HG02623 (cell line): ENCODE data around the gene AHI1.
"Not testable (repeated sequence)": the region's sequence is repeated elsewhere in the genome, so short reads cannot be mapped to it uniquely, and the experiment has no call there.

ENCODE experiments used
- ATAC-seq: cut with Tn5 transposase; IDR thresholded peaks from one replicate; pipeline ENCODE4 v1.9.1; 2021; ENCODE audit warnings: moderate library complexity; ENCODE audit not compliant: unreplicated experiment

AHI1 gene

DNA sequence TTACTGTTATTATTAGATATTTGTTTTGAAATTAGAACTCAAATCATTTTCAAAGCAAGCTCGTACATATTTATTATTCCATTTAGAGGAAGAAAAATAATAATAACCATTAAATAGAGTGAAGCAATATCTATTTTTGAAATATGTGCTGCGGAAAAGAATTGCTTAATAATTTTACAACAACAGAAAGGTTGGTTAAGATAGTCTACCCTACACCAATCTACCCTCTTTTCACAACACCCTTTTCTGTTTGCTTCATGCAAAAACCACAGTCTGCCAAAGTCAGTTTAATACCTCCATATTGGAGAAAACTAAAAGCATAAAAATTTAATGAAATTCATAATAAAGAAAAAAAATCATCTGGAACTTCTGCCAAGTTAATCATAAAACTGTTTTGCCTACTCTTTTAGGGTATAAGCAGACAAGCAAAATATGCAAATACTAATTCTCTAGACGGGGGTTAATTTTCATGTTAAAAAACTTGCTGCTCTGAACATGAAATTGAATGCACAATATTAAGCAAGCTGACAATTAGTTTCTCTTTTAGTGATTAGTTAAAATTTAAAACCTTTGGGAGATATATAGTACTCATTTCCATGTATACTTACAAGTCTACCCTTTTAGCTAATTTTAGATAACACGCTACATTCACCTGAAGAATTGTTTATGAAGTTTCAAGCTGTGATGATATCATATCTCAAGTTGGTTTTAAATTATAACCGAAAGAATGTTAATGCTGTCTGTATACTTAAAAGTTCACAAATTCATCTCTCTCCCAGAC lies 100.2 kb downstream of the AHI1 start:
- no peak for ATAC-seq

DNA sequence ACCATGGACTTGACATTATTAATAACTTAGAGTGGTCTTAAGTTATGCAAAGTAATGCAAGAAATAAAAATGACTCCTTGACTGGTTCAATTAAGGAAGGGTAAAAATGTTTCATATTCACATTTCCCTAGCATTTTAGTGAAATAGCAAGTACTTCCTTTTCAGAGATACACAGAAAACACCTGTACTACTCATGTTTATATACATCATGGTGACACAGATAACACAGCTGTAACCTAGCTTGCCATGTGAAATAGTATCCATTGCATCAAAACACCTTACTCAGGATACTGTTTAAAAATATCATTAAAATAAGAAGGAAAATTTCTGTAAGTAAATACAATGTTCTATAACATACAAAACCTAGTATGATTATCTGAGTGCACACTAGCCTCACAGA lies 102.4 kb downstream of the AHI1 start:
- ATAC-seq = no peak

DNA sequence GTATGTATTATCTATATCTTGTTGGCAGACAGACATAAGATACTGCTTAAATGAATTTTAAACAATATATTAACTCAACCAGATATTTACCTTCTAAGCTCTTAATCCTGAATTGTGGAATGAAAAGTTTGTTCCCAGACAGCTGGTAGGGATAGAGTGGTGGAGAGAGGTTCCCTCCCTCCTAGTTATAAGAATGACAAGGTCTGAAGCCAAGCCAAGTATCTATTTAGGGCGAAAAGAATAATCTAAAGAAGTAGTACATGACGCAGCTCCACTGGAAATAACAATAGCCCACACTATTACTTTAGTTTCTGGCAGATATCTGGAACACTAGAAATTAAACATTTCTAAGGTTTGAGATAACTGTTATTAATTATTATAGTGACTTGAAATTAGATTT lies 104.3 kb downstream of the AHI1 start:
- no peak for ATAC-seq

DNA sequence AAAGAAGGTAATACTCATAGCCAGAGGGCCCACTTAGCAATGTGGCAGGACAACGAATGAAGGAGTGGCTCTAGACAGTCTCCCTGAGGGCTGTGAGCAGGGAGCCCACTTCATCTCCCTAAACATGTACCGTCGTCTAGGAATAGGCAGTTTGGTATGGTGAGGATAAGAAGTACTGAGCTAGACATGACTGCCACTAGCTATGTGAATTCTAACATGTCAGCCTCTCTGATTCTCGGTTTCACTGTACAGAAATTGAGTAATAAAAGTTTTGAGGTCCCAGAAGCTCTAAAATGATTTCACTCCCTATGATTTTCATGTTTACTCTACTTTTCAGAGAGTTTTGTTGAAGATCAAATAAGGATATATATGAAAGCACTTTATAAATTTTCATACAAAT lies 107.1 kb downstream of the AHI1 start:
- no peak for ATAC-seq

DNA sequence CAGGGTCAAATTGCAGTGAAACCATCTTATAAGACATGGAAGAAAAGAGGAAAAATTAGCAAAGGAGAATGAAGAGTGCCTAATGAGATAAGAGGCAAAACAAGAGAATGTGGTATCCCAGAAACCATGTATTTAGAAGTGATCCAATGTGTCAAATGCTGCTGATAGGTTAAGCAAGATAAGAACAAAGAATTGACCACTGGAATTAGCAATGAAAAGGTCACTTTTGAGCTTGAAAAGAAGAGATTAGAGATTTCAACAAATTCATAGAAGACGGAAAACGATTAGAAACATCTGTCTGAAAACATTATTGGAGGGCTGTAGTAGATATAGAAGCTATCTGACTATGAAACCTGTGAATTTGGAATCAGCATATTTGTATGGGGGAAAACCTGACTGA lies 112.2 kb downstream of the AHI1 start:
- no peak for ATAC-seq

DNA sequence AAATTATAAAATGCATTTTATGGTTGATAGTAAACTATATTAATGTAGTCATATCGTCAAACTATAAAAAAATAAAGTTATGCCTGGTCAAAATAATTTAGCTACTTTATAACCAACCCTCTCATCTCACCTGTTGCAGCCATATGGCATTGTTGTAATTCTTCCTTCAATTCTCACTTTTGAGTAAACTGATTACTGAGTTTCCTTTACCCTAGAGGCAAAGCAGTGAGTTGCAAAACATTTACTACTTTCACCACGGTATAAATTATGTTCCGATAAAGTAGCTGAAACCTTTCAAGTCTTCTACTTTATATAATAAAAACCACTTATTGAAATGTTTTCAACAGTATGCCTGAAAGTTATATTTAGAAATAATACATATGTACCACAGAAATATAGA lies 113.8 kb downstream of the AHI1 start:
- ATAC-seq = no peak

DNA sequence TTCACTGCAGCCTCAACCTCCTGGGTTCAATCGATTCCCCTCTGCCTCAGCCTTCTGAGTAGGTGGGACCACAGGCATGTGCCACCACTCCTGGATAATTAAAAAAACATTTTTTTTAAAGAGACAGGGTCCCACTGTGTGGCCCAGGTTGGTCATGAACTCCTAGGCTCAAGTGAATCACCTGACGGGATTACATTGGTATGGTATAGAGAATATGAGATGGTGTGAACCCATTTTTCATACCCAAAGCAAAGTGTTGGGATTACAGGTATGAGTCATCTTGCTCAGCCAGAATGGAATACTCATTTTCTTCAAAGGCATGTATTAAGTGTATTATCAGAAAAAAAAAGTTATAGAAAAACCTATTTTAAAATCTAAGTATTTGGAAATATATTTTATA lies 114.2 kb downstream of the AHI1 start:
- no peak for ATAC-seq

DNA sequence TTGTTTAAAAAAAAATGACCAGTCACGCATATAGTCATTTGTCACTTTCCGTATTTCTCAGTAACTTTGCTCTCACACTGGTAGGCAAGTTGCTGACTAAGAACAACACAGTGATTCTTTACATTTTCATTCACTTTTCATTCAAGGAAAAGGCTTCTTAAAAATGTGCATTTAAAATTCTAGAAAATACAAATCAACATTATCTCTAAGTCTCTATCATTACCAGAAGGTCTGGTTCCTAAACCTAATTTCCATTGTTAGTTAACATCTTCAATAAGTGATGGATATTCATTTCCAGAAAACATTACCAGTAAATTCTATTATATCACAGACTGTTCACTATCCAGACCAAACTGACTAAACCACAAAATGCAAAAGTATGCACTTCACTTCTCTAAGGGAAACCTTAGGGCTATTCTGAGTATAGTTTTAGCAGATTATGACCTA lies 115.3 kb downstream of the AHI1 start:
- ATAC-seq = peak; percentile 93

DNA sequence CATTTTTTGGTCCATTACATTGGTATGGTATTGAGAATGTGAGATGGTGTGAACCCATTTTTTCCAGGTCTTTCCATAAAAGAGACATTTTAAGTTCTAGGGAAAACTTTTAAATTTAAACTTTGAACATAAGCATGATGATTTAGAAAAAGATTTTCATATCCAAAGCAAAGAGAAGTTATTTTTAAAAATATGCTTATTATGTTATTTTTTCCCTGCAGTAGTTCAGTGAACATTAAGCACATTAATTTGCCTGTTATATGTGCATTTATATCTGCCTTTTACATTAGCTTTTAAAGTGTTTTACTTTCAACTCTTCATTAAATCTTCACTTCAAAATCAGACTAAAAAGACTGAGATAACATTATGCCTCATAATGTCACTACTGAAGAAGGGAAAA lies 116.7 kb downstream of the AHI1 start:
- no peak for ATAC-seq

DNA sequence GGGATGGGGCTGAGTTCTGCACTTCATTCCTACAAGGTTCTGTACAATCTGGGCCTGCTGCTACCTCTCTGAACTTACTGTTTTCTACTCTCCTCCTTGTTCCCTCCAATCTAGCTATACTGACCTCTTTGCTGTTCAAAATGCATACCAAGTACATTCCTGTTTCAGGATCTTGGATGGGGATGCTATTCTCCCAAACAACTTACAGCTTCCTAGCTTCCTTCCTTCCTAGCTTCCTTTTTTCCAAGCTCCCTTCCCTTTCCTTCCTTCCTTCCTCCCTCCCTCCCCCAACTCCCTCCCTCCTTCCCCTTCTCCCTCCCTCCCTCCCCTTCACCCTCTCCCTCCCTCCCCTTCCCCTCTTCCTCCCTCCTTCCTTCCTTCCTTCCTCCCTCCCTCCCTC lies 117.9 kb downstream of the AHI1 start:
- ATAC-seq = no peak

DNA sequence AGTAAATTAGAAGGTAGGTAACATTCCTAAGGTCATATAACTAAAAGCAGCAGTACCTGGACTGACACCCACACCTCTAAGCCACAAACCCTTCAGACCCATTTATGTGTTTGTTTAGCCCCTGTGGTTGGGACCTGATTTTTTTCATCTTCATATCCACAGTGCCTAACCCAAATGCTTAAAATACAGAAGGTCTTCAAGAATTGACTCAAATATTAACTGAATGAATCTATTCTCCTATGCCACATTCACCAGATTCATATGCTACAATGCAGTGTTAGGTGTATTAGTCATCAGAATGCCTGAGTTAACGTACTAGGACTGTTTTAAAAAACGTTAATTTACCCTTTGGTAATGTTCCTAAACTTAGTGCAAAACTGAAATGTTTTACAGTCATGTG lies 124.8 kb downstream of the AHI1 start:
- no peak for ATAC-seq

DNA sequence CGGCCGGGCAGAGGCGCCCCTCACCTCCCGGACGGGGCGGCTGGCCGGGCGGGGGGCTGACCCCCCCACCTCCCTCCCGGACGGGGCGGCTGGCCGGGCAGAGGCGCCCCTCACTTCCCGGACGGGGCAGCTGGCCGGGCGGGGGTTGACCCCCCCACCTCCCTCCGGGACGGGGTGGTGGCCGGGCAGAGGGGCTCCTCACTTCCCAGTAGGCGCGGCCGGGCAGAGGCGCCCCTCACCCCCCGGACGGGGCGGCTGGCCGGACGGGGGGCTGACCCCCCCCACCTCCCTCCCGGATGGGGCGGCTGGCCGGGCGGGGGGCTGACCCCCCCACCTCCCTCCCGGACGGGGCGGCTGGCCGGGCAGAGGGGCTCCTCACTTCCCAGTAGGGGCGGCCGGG lies 133.9 kb downstream of the AHI1 start:
- ATAC-seq = not testable (repeated sequence)

DNA sequence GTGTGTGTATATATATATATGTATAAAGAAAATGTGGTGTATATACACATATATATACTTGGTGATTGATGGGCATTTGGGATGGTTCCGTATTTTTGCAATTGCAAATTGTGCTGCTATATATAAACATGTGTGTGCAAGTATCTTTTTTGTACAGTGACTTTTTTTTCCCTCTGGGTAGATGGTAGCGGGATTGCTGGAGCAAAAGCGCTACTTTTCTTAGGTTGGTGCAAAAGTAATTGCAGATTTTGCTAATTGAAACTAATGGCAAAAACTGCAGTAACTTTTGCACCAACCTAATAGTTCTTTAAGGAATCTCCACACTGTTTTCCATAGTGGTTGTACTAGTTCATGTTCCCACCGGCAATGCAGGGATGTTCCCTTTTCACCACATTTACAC lies 135.4 kb downstream of the AHI1 start:
- ATAC-seq = no peak

DNA sequence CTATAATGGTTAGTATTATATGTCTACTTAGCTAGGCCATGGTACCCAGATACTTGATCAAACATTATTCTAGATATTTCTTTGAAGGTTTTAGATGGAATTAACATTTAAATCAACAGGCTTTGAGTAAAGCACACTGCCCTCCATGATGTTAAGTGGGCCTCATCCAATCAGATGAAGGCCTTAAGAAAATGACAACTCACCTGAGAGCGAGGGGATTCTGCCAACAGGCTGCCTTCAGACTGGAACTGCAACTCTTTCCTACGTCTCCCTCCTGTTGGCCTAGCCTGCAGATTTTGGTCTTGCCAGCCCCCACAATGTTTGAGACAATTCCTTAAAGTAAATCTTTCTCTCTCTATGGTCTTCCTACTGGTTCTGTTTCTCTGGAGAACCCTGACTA lies 137.3 kb downstream of the AHI1 start:
- ATAC-seq = no peak

DNA sequence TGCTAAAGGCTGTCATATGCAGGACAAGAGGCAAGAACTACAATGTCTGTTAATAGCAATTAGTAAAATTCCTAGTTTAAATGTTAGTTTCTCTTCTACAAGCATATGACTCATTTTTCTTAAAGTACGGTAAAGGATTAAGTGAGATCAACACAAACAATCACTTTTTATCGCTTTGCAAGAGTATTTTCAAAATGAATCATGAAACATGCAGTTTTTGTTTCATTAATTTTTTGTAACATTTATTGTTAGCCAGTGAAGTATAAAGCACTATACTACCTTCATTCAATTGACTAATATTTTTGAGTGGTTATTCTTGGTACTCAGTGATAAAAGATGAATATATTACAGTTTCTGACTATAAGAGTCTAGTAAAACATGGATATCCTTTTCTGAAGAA lies 138.6 kb downstream of the AHI1 start:
- ATAC-seq = no peak

DNA sequence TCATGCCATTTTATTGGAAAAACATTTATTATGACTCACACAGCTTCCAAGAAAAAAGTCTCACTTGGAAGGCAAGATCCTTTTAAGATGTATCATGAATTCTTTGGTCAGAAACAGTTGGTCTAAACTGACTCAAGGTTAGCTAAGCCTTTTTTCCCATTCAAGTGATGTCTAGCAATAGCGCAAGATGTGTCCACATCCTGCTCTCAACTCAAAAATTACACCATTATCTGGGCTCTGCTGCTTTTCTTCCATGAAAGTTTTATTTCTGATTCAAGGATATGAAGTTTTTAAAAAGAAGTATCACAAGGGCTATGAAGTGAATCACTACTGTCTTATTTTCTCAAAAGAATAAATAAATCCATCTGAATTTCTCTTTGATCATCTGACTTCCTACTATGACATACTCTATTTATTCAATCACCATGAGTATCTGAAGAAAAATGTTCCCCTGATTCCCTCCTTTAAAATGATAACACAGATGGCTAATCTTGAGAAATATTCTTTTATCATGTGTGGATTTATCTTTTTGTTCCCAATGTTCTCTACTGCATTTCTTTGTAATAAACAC lies 139.2 kb downstream of the AHI1 start:
- no peak for ATAC-seq

DNA sequence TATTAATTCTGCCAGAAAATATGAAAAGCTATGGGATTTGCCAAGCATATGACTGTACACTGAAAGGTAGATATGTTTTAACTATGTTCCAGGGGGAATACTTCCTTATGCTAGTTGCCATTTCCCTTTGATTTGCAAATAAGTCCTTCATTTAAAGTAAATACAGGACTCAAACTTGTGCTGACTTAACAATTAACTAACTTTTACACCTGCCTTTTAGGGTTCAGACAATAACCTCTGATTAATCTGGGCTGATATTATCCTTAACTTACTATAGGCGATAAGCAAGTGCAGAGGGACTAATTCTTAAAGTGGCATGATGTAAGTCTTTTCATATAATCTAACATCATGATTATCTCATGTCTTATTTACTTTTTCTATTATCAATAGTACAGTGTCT lies 143.1 kb downstream of the AHI1 start:
- ATAC-seq = no peak

DNA sequence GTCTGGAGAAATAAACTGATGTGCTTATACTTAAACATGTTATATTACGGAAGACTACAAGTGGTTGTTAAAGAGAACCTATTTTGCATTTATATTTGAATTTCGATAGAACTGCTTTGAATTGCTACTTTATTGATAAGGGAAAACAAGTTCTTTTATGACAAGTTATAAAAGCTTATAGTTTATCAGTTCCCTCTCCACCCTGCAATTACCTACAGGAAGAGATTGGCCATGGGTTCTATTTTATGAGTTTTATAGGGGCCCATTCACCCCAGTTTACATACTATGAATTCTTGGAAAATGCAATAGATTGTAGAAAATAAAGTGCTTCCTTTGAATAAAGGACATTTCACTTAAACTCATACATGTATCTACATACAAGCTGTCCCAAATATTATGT lies 144.4 kb downstream of the AHI1 start:
- no peak for ATAC-seq

DNA sequence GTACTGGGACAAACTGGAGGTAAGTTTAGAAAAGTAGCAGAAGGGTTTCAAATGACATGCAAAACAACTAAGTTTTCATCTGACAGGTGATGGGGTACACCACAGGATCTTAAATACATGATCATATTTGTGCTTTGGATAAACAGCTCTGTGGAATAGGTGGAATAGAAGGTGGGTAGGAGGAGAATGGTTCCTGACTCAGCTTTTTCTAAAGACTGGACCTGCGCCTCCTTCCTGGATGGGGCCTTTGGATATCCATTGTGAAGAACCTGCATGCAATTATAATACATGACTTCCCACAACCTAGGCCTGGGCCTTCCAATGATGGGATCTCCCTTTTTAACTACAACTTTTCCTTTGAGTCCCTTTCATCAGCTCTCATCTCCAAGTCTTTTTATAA lies 145.9 kb downstream of the AHI1 start:
- ATAC-seq = no peak

DNA sequence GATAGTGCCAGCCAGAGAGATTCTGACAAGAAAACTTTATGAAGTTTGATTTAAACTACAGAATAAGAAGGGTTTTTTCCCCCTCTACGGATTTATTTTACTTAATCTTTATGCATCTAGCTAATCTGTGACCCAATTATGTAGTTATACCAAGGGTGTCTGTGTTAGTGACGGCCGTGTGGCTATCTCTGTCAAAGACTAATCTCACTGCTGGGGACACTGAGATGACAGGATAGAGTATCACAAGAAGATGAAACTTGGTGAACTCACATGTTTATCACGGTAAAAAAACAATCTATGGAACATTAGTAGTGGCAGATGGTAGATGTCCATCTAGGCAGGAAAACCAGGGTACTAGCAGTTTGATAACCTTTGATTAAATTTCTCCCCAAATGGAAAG lies 149.7 kb downstream of the AHI1 start:
- no peak for ATAC-seq

DNA sequence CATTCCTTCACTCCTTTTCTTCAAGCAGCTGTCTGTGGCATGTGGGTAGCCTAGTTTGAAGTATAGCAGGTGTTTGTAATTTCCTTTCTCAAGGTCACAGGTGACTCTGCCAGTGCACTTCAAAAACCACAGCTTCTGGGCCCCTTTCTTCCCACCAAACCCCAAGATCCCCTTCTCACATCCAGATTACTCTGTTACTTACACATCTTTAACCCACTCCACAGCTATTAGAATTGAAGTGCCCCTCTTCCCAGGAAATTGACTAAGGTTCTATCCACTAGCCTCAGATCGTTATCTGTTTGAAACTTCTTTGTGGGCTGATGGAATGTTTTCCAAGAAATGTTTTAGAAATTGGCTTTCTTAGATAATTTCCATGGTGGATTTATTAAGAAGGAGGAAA lies 150.8 kb downstream of the AHI1 start:
- no peak for ATAC-seq

DNA sequence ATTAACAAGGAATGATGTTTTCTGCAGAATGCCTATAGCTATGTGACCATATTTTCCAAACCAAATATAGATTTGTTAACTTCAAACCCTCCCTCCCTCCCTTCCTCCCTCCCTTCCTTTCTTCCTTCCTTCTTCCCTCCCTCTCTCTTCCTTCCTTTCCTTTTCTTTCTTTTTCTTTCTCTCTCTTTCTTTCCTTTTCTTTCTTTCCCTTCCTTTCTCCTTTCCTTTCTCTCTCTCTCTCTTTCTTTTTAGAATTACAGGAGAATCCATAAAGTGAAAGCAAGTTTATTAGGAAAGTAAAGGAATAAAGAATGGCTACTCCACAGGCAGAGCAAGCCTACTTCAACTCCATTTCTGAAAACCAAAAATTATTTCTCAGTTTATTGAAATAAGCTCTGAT lies 153.0 kb downstream of the AHI1 start:
- ATAC-seq = no peak

DNA sequence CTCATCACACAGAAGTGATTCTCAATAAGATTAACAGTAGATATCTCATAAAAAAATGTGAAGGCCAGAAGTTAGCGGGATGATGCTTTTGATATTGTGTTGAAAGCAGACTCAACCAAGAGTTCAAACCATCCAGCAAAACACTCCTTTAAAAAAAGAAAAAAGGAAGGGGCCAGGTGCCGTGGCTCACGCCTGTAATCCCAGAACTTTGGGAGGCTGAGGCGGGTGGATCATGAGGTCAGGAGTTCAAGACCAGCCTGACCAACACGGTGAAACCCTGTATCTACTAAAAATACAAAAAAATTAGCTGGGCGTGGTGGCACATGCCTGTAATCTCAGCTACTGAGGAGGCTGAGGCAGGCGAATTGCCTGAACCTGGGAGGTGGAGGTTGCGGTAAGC lies 157.6 kb downstream of the AHI1 start:
- not testable (repeated sequence) for ATAC-seq
